Peyer's patch (tissue), 4 donors: ENCODE measurements around the gene RCN2.

ENCODE experiments used
- CTCF ChIP-seq, 6 experiments: fragments of 450-650 bp in 4 of 6; fragments of 200-600 bp in 2 of 6; sonication (generic) in 1 of 6; IDR thresholded peaks; one replicate each; pipeline ENCODE4 v1.5.1; 2017 to 2019; ENCODE audit warnings: antibody characterized with exemption in 6 of 6, mild to moderate bottlenecking in 3 of 6, moderate library complexity in 1 of 6
- POLR2A ChIP-seq, 2 donors: fragments of 450-650 bp; IDR thresholded peaks; one replicate each; pipeline ENCODE4 v1.5.1; 2017; ENCODE audit warnings: antibody characterized with exemption in 2 of 2, mild to moderate bottlenecking in 2 of 2, moderate library complexity in 2 of 2

DNA sequence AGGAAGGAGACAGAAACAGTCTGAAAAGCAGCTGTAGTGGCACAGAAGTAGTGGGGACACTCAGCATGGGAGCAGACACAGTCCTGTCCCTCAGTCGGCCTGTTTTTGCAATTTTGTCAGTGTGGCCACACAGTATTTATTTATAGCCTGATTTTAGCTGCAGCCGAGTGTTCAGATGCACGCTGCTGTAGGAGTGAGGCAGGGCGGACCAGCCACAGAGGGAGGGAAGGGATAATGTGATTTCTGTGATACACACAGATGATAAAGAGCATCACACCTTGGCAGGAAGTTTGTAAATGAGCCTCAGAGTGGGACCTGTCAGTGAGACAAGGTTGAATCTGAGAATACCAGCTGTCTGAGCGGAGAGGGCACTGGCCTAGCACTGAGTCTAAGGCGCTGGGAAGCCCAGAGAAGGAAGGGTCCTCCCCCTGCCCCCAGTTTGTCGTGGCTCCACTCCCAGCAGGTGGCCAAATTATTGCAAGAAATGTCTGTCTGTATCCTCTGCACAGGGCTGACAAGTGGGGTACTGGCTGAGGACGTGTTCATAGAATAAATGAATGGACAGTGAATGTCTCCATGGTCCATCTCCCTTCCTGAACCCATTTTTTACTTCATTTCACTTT, 67.2 kb downstream of the RCN2 start:
- no peak for TF ChIP-seq CTCF (IDR thresholded peaks at IDR 0.05)
- no peak for TF ChIP-seq POLR2A (IDR thresholded peaks at IDR 0.05)
